Liver (tissue), 9 donors: ENCODE data around the gene KIF26B. TPM values are rescaled to one million over a fixed set of nuclear protein-coding genes. Genes with fewer than 3 reads are reported as not detected.

Experiments
- DNase-seq: peaks from one replicate; pipeline ENCODE4 v3.0.0-alpha.2; 2017; ENCODE audit warnings: low spot score
- H3K27ac ChIP-seq, 2 donors: one replicate each; pipeline ENCODE4 v1.7.0; 2013; ENCODE audit warnings: inconsistent platforms in 2 of 2, low read length in 2 of 2, control low read depth in 1 of 2, low read depth in 1 of 2, mild to moderate bottlenecking in 1 of 2
- H3K27me3 ChIP-seq, 4 donors: one replicate each; pipeline versions ENCODE4 v1.6.1 to v1.7.0; 2013; ENCODE audit warnings: low read length in 3 of 4, inconsistent platforms in 1 of 4, mild to moderate bottlenecking in 1 of 4, moderate library complexity in 1 of 4; ENCODE audit not compliant: control insufficient read depth in 4 of 4, insufficient read depth in 4 of 4
- H3K36me3 ChIP-seq, 4 donors: one replicate each; pipeline versions ENCODE4 v1.6.1 to v1.7.0; 2013; ENCODE audit warnings: low read length in 3 of 4, mild to moderate bottlenecking in 3 of 4, low read depth in 1 of 4, moderate library complexity in 1 of 4; ENCODE audit not compliant: control insufficient read depth in 4 of 4, insufficient read depth in 3 of 4
- H3K4me1 ChIP-seq, 4 donors: one replicate each; pipeline versions ENCODE4 v1.6.1 to v1.7.0; 2013; ENCODE audit warnings: low read length in 3 of 4, mild to moderate bottlenecking in 3 of 4, moderate library complexity in 1 of 4; ENCODE audit not compliant: control insufficient read depth in 4 of 4, insufficient read depth in 4 of 4
- H3K4me3 ChIP-seq, 3 donors: one replicate each; pipeline versions ENCODE4 v1.6.1 to v1.7.0; 2013; ENCODE audit warnings: low read length in 3 of 3, control low read depth in 1 of 3, low read depth in 1 of 3, mild to moderate bottlenecking in 1 of 3
- H3K9ac ChIP-seq, 2 donors: one replicate each; pipeline ENCODE4 v1.7.0; 2013; ENCODE audit warnings: low read length in 2 of 2, mild to moderate bottlenecking in 2 of 2, moderate library complexity in 2 of 2, control low read depth in 1 of 2, low read depth in 1 of 2
- H3K9me3 ChIP-seq, 4 donors: one replicate each; pipeline versions ENCODE4 v1.6.1 to v1.7.0; 2013; ENCODE audit warnings: low read length in 3 of 4; ENCODE audit not compliant: control insufficient read depth in 4 of 4
- CTCF ChIP-seq: fragments of 150-350 bp; IDR thresholded peaks from 2 replicates; pipeline ENCODE4 v1.5.1; 2017; ENCODE audit warnings: improper control_type of control experiment, low read depth, low read length; ENCODE audit not compliant: missing input control
- FOXA1 ChIP-seq: IDR thresholded peaks from 2 replicates; pipeline ENCODE4 v1.6.1; 2016; ENCODE audit warnings: antibody characterized with exemption
- FOXA2 ChIP-seq: IDR thresholded peaks from 2 replicates; pipeline ENCODE4 v1.6.1; 2016; ENCODE audit warnings: antibody characterized with exemption
- HNF4A ChIP-seq, 2 donors: conservative IDR thresholded peaks; 2 replicates each; pipeline ENCODE4 v1.6.1; 2016; ENCODE audit warnings: antibody characterized with exemption in 2 of 2, mild to moderate bottlenecking in 2 of 2
- JUND ChIP-seq, 2 donors: IDR thresholded peaks; 2 replicates each; pipeline ENCODE4 v1.6.1; 2016; ENCODE audit warnings: antibody characterized with exemption in 2 of 2
- NR2F2 ChIP-seq: IDR thresholded peaks from 2 replicates; pipeline ENCODE4 v1.6.1; 2016; ENCODE audit warnings: antibody characterized with exemption
- REST ChIP-seq: IDR thresholded peaks from 2 replicates; pipeline ENCODE4 v1.6.1; 2016; ENCODE audit warnings: antibody characterized with exemption, mild to moderate bottlenecking
- SP1 ChIP-seq: IDR thresholded peaks from 2 replicates; pipeline ENCODE4 v1.6.1; 2018; ENCODE audit warnings: antibody characterized with exemption, mild to moderate bottlenecking
- WGBS: extraction: QIAGEN DNeasy Blood & Tissue Kit; methylation state at CpG from one replicate; pipeline ENCODE4 v1.1.7; 2013; 5-methylcytosine and 5-hydroxymethylcytosine counted together
- polyA plus RNA-seq, 2 donors: library from polyadenylated mRNA; stranded (reverse) in 1 of 2; unstranded in 1 of 2; fragments of 200-250 nt in 1 of 2; fragments of >200 nt in 1 of 2; fragmentation: Nextera tagmentation in 1 of 2; extraction: Ambion mirVana in 1 of 2; gene quantifications; one replicate each; pipeline versions ENCODE4 v1.2.1 to v1.2.3, GENCODE V29; 2013 to 2015
- total RNA-seq, 2 donors: library from RNA; depleted of rRNA; stranded (reverse); fragments of >200 nt; gene quantifications; one replicate each; pipeline ENCODE4 v1.2.3, GENCODE V29; 2014
- donor health status: healthy.
- donor health status: healthy.
- donor health status: healthy.
- donor health status: healthy.
- donor health status: healthy.

Gene KIF26B
- total and polyA plus RNA-seq, 4 donors = 0.10 to 1.7 (median 0.34) TPM

GRCh38 chr1:245682638-245683628 lies 528.1 kb downstream of the KIF26B start (continued):
- TF ChIP-seq REST = no peak

- no peaks in the 10 kb centered on the region for H3K36me3 ChIP-seq
- WGBS = 91% methylated on average over 9 of the region's 9 CpGs
- no peaks in the 10 kb centered on the region for H3K4me1 ChIP-seq
- no peak overlapping the region for H3K4me3 ChIP-seq
- no peaks in the 10 kb centered on the region for H3K27me3 ChIP-seq
- DNase-seq = no peak
- TF ChIP-seq HNF4A (conservative IDR thresholded peaks at IDR 0.05) = no peak
- no peak overlapping the region for H3K9ac ChIP-seq
- no peaks in the 10 kb centered on the region for H3K9me3 ChIP-seq
- no peak overlapping the region for H3K27ac ChIP-seq
Observed at GRCh38 chr1:245683676-245684075, 528.9 kb downstream of the KIF26B start.

- no peak overlapping the region for H3K4me3 ChIP-seq
- 94% methylated on average over 19 of the region's 19 CpGs for WGBS
- DNase-seq = no peak
- no peaks in the 10 kb centered on the region for H3K9me3 ChIP-seq
- H3K36me3 ChIP-seq = no peaks in the 10 kb centered on the region
- H3K27ac ChIP-seq = no peak overlapping the region
- H3K9ac ChIP-seq = no peak overlapping the region
- TF ChIP-seq NR2F2 = no peak
- TF ChIP-seq REST = no peak
- no peak for TF ChIP-seq FOXA1
- TF ChIP-seq CTCF = no peak
- TF ChIP-seq JUND (IDR thresholded peaks at IDR 0.05) = no peak
- TF ChIP-seq FOXA2 = no peak
- TF ChIP-seq SP1 = no peak
- H3K4me1 ChIP-seq = no peaks in the 10 kb centered on the region
- no peaks in the 10 kb centered on the region for H3K27me3 ChIP-seq
Observed at GRCh38 chr1:245684166-245684565, 529.4 kb downstream of the KIF26B start.
